KMS-11 (cell line): Measurements from ENCODE around the gene LARGE2.

Experiments used
- H2AFZ ChIP-seq: fragments of 200-600 bp; sonication (generic); 2 replicates; pipeline ENCODE4 v1.6.1; 2016; ENCODE audit warnings: antibody characterized with exemption, mixed run types, low read depth
- H3K27ac ChIP-seq: fragments of 200-600 bp; sonication (generic); 2 replicates; pipeline ENCODE4 v1.6.1; 2016; ENCODE audit warnings: mild to moderate bottlenecking, mixed run types
- H3K27me3 ChIP-seq: fragments of 200-600 bp; sonication (generic); 2 replicates; pipeline ENCODE4 v1.6.1; 2017; ENCODE audit warnings: mild to moderate bottlenecking, low read depth, mixed run types, moderate library complexity; ENCODE audit not compliant: insufficient read depth
- H3K36me3 ChIP-seq: fragments of 200-600 bp; sonication (generic); 2 replicates; pipeline ENCODE4 v1.6.1; 2017; ENCODE audit warnings: mild to moderate bottlenecking, mixed run types; ENCODE audit not compliant: insufficient read depth
- H3K4me1 ChIP-seq: fragments of 200-600 bp; sonication (generic); 2 replicates; pipeline ENCODE4 v1.6.1; 2016; ENCODE audit warnings: mild to moderate bottlenecking, low read depth, mixed run types; ENCODE audit not compliant: poor library complexity, severe bottlenecking
- H3K4me2 ChIP-seq: fragments of 200-600 bp; sonication (generic); 2 replicates; pipeline ENCODE4 v1.7.0; 2016; ENCODE audit warnings: mild to moderate bottlenecking, mixed run types
- H3K4me3 ChIP-seq: fragments of 200-600 bp; sonication (generic); IDR thresholded peaks from 2 replicates; pipeline ENCODE4 v1.6.1; 2017; ENCODE audit warnings: low read depth, low read length, mixed read lengths; ENCODE audit not compliant: insufficient read depth
- H3K79me2 ChIP-seq: fragments of 200-600 bp; sonication (generic); 2 replicates; pipeline ENCODE4 v1.6.1; 2016; ENCODE audit warnings: low read depth, mixed run types; ENCODE audit not compliant: insufficient read depth
- H3K9ac ChIP-seq: fragments of 200-600 bp; sonication (generic); 2 replicates; pipeline ENCODE4 v1.6.1; 2016; ENCODE audit warnings: mild to moderate bottlenecking, mixed run types
- H4K20me1 ChIP-seq: fragments of 200-600 bp; sonication (generic); 2 replicates; pipeline ENCODE4 v1.6.1; 2016; ENCODE audit warnings: mild to moderate bottlenecking, mixed run types; ENCODE audit not compliant: insufficient read depth
- CTCF ChIP-seq: fragments of 200-600 bp; sonication (generic); conservative IDR thresholded peaks from 2 replicates; pipeline ENCODE4 v1.6.1; 2017; ENCODE audit warnings: low read depth, mild to moderate bottlenecking, antibody characterized with exemption, low read length, moderate library complexity, mixed read lengths

Gene LARGE2

GRCh38 chr11:45879803-45880686 lies 42.4 kb upstream of the LARGE2 start:
- Histone ChIP-seq H3K27me3 (no peaks in the 10 kb centered on the region), H3K4me1 (no peaks in the 10 kb centered on the region), H3K9ac (no peak overlapping the region), H2AFZ (no peak overlapping the region), H3K36me3 (no peaks in the 10 kb centered on the region), H3K4me2 (no peak overlapping the region), H3K79me2 (no peaks in the 10 kb centered on the region), H4K20me1 (no peaks in the 10 kb centered on the region), H3K4me3 (no peak overlapping the region), H3K27ac (no peak overlapping the region)
- TF ChIP-seq CTCF: no peak

- Histone ChIP-seq H3K36me3 (no peaks in the 10 kb centered on the region), H3K9ac (no peak overlapping the region), H3K4me3 (no peak overlapping the region), H2AFZ (no peak overlapping the region), H3K4me1 (peaks cover 2% of the 10 kb centered on the region), H3K4me2 (no peak overlapping the region), H4K20me1 (no peaks in the 10 kb centered on the region), H3K79me2 (no peaks in the 10 kb centered on the region), H3K27ac (no peak overlapping the region), H3K27me3 (no peaks in the 10 kb centered on the region)
- TF ChIP-seq CTCF: no peak
These were observed 41.5 kb upstream of the LARGE2 start for GRCh38 chr11:45880772-45881570.

GRCh38 chr11:45881708-45882368 lies 40.6 kb upstream of the LARGE2 start:
- H4K20me1 ChIP-seq: no peaks in the 10 kb centered on the region
- H3K4me2 ChIP-seq: no peak overlapping the region
- no peak overlapping the region for H3K27ac ChIP-seq

More at GRCh38 chr11:45881708-45882368, 40.6 kb upstream of the LARGE2 start:
- Histone ChIP-seq H3K4me3 (no peak overlapping the region), H3K9ac (no peak overlapping the region), H2AFZ (no peak overlapping the region), H3K4me1 (peaks cover 2% of the 10 kb centered on the region), H3K79me2 (no peaks in the 10 kb centered on the region), H3K27me3 (no peaks in the 10 kb centered on the region), H3K36me3 (no peaks in the 10 kb centered on the region)
- no peak for TF ChIP-seq CTCF
